Panc1 (cell line): Measurements from ENCODE around the gene SMYD2. TPM values are rescaled to one million over a fixed set of nuclear protein-coding genes. Genes with fewer than 3 reads are reported as not detected.

Source experiments
- ATAC-seq: fragments of 200-7000 bp; cut with Tn5 transposase; 2 replicates; pipeline ENCODE4 v1.9.1; 2020; ENCODE audit warnings: mild to moderate bottlenecking, moderate library complexity
- BruUV-seq: library from RNA; stranded (reverse); fragments of 400-500 nt; replicated peaks from 2 replicates; lab custom pipeline; 2021; lab: Mats Ljungman, UMichigan
- CTCF ChIA-PET: fragments of 300-600 bp; sonication (Branson Sonifier 250); formaldehyde crosslinking; loops from one replicate; lab custom pipeline; 2022; ENCODE audit warnings: antibody characterized with exemption; lab: Charles Lee
- POLR2A ChIA-PET: fragments of 300-600 bp; sonication (Branson Sonifier 250); formaldehyde crosslinking; loops from one replicate; lab custom pipeline; 2022; ENCODE audit warnings: antibody characterized with exemption; lab: Charles Lee
- DNase-seq: peaks from one replicate; pipeline ENCODE4 v3.0.0-alpha.2; 2010; ENCODE audit warnings: low read depth, low spot score
- H3K27ac ChIP-seq: 2 replicates; pipeline ENCODE4 v1.5.1; 2011; ENCODE audit warnings: mild to moderate bottlenecking, low read length, inconsistent platforms
- H3K27me3 ChIP-seq: fragments of 200-500 bp; sonication (Bioruptor generic); 2 replicates; pipeline ENCODE4 v1.6.0; 2014; ENCODE audit warnings: low read length, inconsistent platforms; ENCODE audit not compliant: control insufficient read depth, insufficient read depth
- H3K36me3 ChIP-seq: fragments of 200-500 bp; sonication (Bioruptor generic); 2 replicates; pipeline ENCODE4 v1.5.1; 2014; ENCODE audit warnings: inconsistent platforms, mild to moderate bottlenecking, low read length, moderate library complexity; ENCODE audit not compliant: control insufficient read depth, insufficient read depth
- H3K4me1 ChIP-seq: 2 replicates; pipeline ENCODE4 v1.5.1; 2011; ENCODE audit warnings: inconsistent platforms, mild to moderate bottlenecking, low read length, moderate library complexity; ENCODE audit not compliant: control insufficient read depth, insufficient read depth
- H3K4me3 ChIP-seq, 2 experiments: 2 replicates each; pipeline ENCODE4 v1.5.1; 2011 to 2012; ENCODE audit warnings: low read depth in 2 of 2, low read length in 2 of 2, mild to moderate bottlenecking in 2 of 2, inconsistent platforms in 1 of 2, moderate library complexity in 1 of 2
- H3K9me3 ChIP-seq: fragments of 200-500 bp; sonication (Bioruptor generic); 2 replicates; pipeline ENCODE4 v1.5.1; 2014; ENCODE audit warnings: low read depth, mild to moderate bottlenecking, inconsistent platforms, low read length, moderate library complexity; ENCODE audit not compliant: control insufficient read depth, insufficient read depth
- CTCF ChIP-seq: fragments of 450-650 bp; IDR thresholded peaks from 2 replicates; pipeline ENCODE4 v1.5.1; 2017; ENCODE audit warnings: mild to moderate bottlenecking
- POLR2AphosphoS5 ChIP-seq: IDR thresholded peaks from 2 replicates; pipeline ENCODE4 v1.6.1; 2012; ENCODE audit warnings: mild to moderate bottlenecking, low read depth, low read length, moderate library complexity
- REST ChIP-seq, 2 experiments: IDR thresholded peaks; 2 replicates each; pipeline ENCODE4 v1.6.1; 2011 to 2012; ENCODE audit warnings: low read depth in 2 of 2, control low read depth in 1 of 2, low read length in 1 of 2, mild to moderate bottlenecking in 1 of 2, moderate library complexity in 1 of 2; ENCODE audit not compliant: insufficient read depth in 1 of 2
- SIN3A ChIP-seq: IDR thresholded peaks from 2 replicates; pipeline ENCODE4 v1.6.1; 2012; ENCODE audit warnings: low read depth, mild to moderate bottlenecking, low read length, moderate library complexity, borderline replicate concordance; ENCODE audit not compliant: insufficient read depth
- TCF7L2 ChIP-seq: IDR thresholded peaks from 2 replicates; pipeline ENCODE4 v1.6.1; 2011; ENCODE audit warnings: mild to moderate bottlenecking, low read depth, low read length, inconsistent platforms
- in situ Hi-C: cut with HindIII; loops from 2 replicates; pipeline ENCODE4 v1.10.0; 2016; ENCODE audit warnings: low sequenced_read_pairs, low pct_unique_long_range_greater_than_20kb
- intact Hi-C: fragments of 100-400 bp; cut with micrococcal nuclease; formaldehyde crosslinking; loops from one replicate; pipeline ENCODE4 v1.10.0; 2022; ENCODE audit not compliant: unreplicated experiment
- total RNA-seq: library from RNA; stranded (reverse); gene quantifications from one replicate; pipeline ENCODE4 v1.2.1, GENCODE V29; 2021; ENCODE audit not compliant: unreplicated experiment

The SMYD2 gene
- total RNA-seq, 1 experiment from 2014 or later = 31.0 TPM

GRCh38 chr1:214296860-214297745 is 16.1 kb downstream of the SMYD2 start:
- no peak for ATAC-seq
- no peak for TF ChIP-seq CTCF
- TF ChIP-seq POLR2AphosphoS5 = no peak
- TF ChIP-seq SIN3A = no peak
- TF ChIP-seq REST (IDR thresholded peaks at IDR 0.05; ENCODE audit: insufficient read depth in 1 of 2, low read depth in 2 of 2, low read length in 1 of 2) = no peak
- TF ChIP-seq TCF7L2 = no peak
- no peaks in the 10 kb centered on the region for H3K27me3 ChIP-seq
- H3K27ac ChIP-seq = no peak overlapping the region
- BruUV-seq = no TSS peak
- DNase-seq = no peak
- ChIA-PET CTCF (interaction anchor here (0.7 to 1.2 kb wide), 2 partner anchors 35 to 53 kb away, joined by 4 read pairs; no protein-coding TSS in a partner anchor), POLR2A (no interaction called here)
- no peaks in the 10 kb centered on the region for H3K36me3 ChIP-seq
- intact Hi-C loops (no loop called here), in situ Hi-C loops (no loop called here)
- H3K4me1 ChIP-seq = peaks cover 2% of the 10 kb centered on the region; the same call in 1 of the 2 replicates
- no peaks in the 10 kb centered on the region for H3K9me3 ChIP-seq
- H3K4me3 ChIP-seq = no peak overlapping the region

GRCh38 chr1:214300149-214300780 is 19.3 kb downstream of the SMYD2 start:
- ChIA-PET POLR2A (no interaction called here), CTCF (no interaction called here)
- DNase-seq (no peak), ATAC-seq (no peak)
- TF ChIP-seq REST (IDR thresholded peaks at IDR 0.05; ENCODE audit: insufficient read depth in 1 of 2, low read depth in 2 of 2, low read length in 1 of 2) = no peak
- TF ChIP-seq SIN3A = no peak
- no peak for TF ChIP-seq CTCF
- no peak for TF ChIP-seq TCF7L2
- TF ChIP-seq POLR2AphosphoS5 = no peak
- intact Hi-C loops (no loop called here), in situ Hi-C loops (no loop called here)
- no peak overlapping the region for H3K27ac ChIP-seq
- BruUV-seq = no TSS peak
- no peaks in the 10 kb centered on the region for H3K27me3 ChIP-seq
- no peaks in the 10 kb centered on the region for H3K36me3 ChIP-seq
- peaks cover 2% of the 10 kb centered on the region; the same call in 1 of the 2 replicates for H3K4me1 ChIP-seq
- H3K4me3 ChIP-seq = no peak overlapping the region
- H3K9me3 ChIP-seq = no peaks in the 10 kb centered on the region
